ENCODE results near the gene PTBP3. TPM values are rescaled to one million over a fixed set of nuclear protein-coding genes. Genes with fewer than 3 reads are reported as not detected.
"Not testable (repeated sequence)": the region's sequence is repeated elsewhere in the genome, so short reads cannot be mapped to it uniquely, and the experiment has no call there.

Gene PTBP3
- polyA plus RNA-seq, 1 donor = 107 TPM

- DNase-seq = no peak
Observed at GRCh38 chr9:112207451-112207850, 126.0 kb downstream of the PTBP3 start.

GRCh38 chr9:112203536-112203935 is 129.9 kb downstream of the PTBP3 start:
- DNase-seq = no peak

- no peak for DNase-seq
Observed at GRCh38 chr9:112200711-112201110, 132.7 kb downstream of the PTBP3 start.

- DNase-seq = no peak
Observed at GRCh38 chr9:112198646-112199045, 134.8 kb downstream of the PTBP3 start.

- no peak for DNase-seq
Observed at GRCh38 chr9:112194969-112195431, 138.4 kb downstream of the PTBP3 start.

GRCh38 chr9:112193572-112194288 is 139.7 kb downstream of the PTBP3 start:
- DNase-seq = no peak

GRCh38 chr9:112190320-112190719 is 143.1 kb downstream of the PTBP3 start:
- DNase-seq = not testable (repeated sequence)

GRCh38 chr9:112188884-112189283 is 144.5 kb downstream of the PTBP3 start:
- DNase-seq = no peak

- DNase-seq = no peak
Observed at GRCh38 chr9:112187404-112187803, 146.0 kb downstream of the PTBP3 start.

- no peak for DNase-seq
Observed at GRCh38 chr9:112186695-112187094, 146.7 kb downstream of the PTBP3 start.

- DNase-seq = no peak
Observed at GRCh38 chr9:112184946-112185345, 148.5 kb downstream of the PTBP3 start.

- no peak for DNase-seq
Observed at GRCh38 chr9:112184221-112184620, 149.2 kb downstream of the PTBP3 start.

- no peak for DNase-seq
Observed at GRCh38 chr9:112180387-112180881, 153.0 kb downstream of the PTBP3 start.

- DNase-seq = no peak
Observed at GRCh38 chr9:112179816-112180215, 153.6 kb downstream of the PTBP3 start.

- DNase-seq = no peak
Observed at GRCh38 chr9:112176524-112176923, 156.9 kb downstream of the PTBP3 start.

GRCh38 chr9:112175796-112176315 is 157.6 kb downstream of the PTBP3 start:
- DNase-seq = no peak

GRCh38 chr9:112174965-112175795 is 158.2 kb downstream of the PTBP3 start, which contains the start of gene SUSD1:
SUSD1 (minus strand) TSS chr9:112175297; CDS start chr9:112175235, 62 bp downstream.
- no peak for DNase-seq

- no peak for DNase-seq
Observed at GRCh38 chr9:112174222-112174964, 159.0 kb downstream of the PTBP3 start.

GRCh38 chr9:112173489-112174221 is 159.8 kb downstream of the PTBP3 start:
- no peak for DNase-seq

GRCh38 chr9:112170968-112171367 is 162.5 kb downstream of the PTBP3 start:
- DNase-seq = no peak

GRCh38 chr9:112170235-112170634 is 163.2 kb downstream of the PTBP3 start:
- DNase-seq = no peak

Measured in left kidney (tissue), 2 donors.